Activated CD8-positive, alpha-beta memory T cell treated with anti-CD3 and anti-CD28 coated beads for 4 hours (primary cell): ENCODE results near the gene ADAT3.
A peak's percentile ranks its signal among the peaks of the same experiment; 100 is the strongest.
"Not testable (repeated sequence)": the region's sequence is repeated elsewhere in the genome, so short reads cannot be mapped to it uniquely, and the experiment has no call there.

Experiments used
- DNase-seq, 2 donors: peaks; one replicate each; pipeline ENCODE4 v3.0.0-alpha.2; 2020; ENCODE audit warnings: low read depth in 2 of 2

The ADAT3 gene

GRCh38 chr19:1866693-1867348 lies 38.4 kb upstream of the ADAT3 start:
- no peak for DNase-seq

- no peak for DNase-seq
These were observed 37.9 kb upstream of the ADAT3 start for GRCh38 chr19:1867349-1867724.

- no peak for DNase-seq
These were observed 36.2 kb upstream of the ADAT3 start for GRCh38 chr19:1868971-1869370.

GRCh38 chr19:1871140-1871597 lies 34.0 kb upstream of the ADAT3 start:
- DNase-seq = no peak

GRCh38 chr19:1871630-1872029 lies 33.6 kb upstream of the ADAT3 start:
- no peak for DNase-seq

GRCh38 chr19:1872807-1873523 lies 32.2 kb upstream of the ADAT3 start:
- DNase-seq = no peak

- DNase-seq = no peak
These were observed 31.4 kb upstream of the ADAT3 start for GRCh38 chr19:1873524-1874473.

- DNase-seq = no peak
These were observed 30.5 kb upstream of the ADAT3 start for GRCh38 chr19:1874554-1875185.

- not testable (repeated sequence) for DNase-seq
These were observed 29.9 kb upstream of the ADAT3 start for GRCh38 chr19:1875265-1875645.

GRCh38 chr19:1875646-1876495 lies 29.3 kb upstream of the ADAT3 start:
- DNase-seq = peak; percentile 69 to 72

- DNase-seq = not testable (repeated sequence)
These were observed 28.5 kb upstream of the ADAT3 start for GRCh38 chr19:1876496-1877279.

- DNase-seq = not testable (repeated sequence)
These were observed 27.9 kb upstream of the ADAT3 start for GRCh38 chr19:1877280-1877660.

- DNase-seq = not testable (repeated sequence)
These were observed 26.6 kb upstream of the ADAT3 start for GRCh38 chr19:1878583-1878982.

- DNase-seq = not testable (repeated sequence)
These were observed 25.2 kb upstream of the ADAT3 start for GRCh38 chr19:1879982-1880381.

- no peak for DNase-seq
These were observed 24.4 kb upstream of the ADAT3 start for GRCh38 chr19:1880611-1881392.

GRCh38 chr19:1881393-1882088 lies 23.7 kb upstream of the ADAT3 start:
- DNase-seq = not testable (repeated sequence)

- DNase-seq = no peak
These were observed 23.0 kb upstream of the ADAT3 start for GRCh38 chr19:1882089-1882785.
